HEK293T (cell line): ENCODE results near the gene SPTBN4.

Source experiments
- BHLHE40 ChIP-seq: fragments of 450-650 bp; IDR thresholded peaks from 2 replicates; pipeline ENCODE4 v1.6.1; 2016; ENCODE audit warnings: mild to moderate bottlenecking, moderate library complexity, borderline replicate concordance
- ELF4 ChIP-seq: fragments of 450-650 bp; IDR thresholded peaks from 2 replicates; pipeline ENCODE4 v1.6.1; 2017; ENCODE audit warnings: antibody characterized with exemption
- FOXK2 ChIP-seq: fragments of 450-650 bp; IDR thresholded peaks from 2 replicates; pipeline ENCODE4 v1.6.1; 2016; ENCODE audit warnings: mild to moderate bottlenecking
- FOXM1 ChIP-seq: fragments of 450-650 bp; IDR thresholded peaks from 2 replicates; pipeline ENCODE4 v1.6.1; 2017; ENCODE audit warnings: mild to moderate bottlenecking, borderline replicate concordance
- L3MBTL2 ChIP-seq: fragments of 450-650 bp; conservative IDR thresholded peaks from 2 replicates; pipeline ENCODE4 v1.6.1; 2016; ENCODE audit warnings: mild to moderate bottlenecking
- LEF1 ChIP-seq: fragments of 450-650 bp; IDR thresholded peaks from 2 replicates; pipeline ENCODE4 v1.6.1; 2017; ENCODE audit warnings: mild to moderate bottlenecking, borderline replicate concordance
- NFRKB ChIP-seq: fragments of 450-650 bp; IDR thresholded peaks from 2 replicates; pipeline ENCODE4 v1.6.1; 2016; ENCODE audit warnings: mild to moderate bottlenecking, moderate library complexity
- SP1 ChIP-seq: fragments of 450-650 bp; IDR thresholded peaks from 2 replicates; pipeline ENCODE4 v1.6.1; 2017
- TARDBP ChIP-seq: fragments of 450-650 bp; IDR thresholded peaks from 2 replicates; pipeline ENCODE4 v1.6.1; 2016
- ZNF384 ChIP-seq: fragments of 450-650 bp; IDR thresholded peaks from 2 replicates; pipeline ENCODE4 v1.6.1; 2016

DNA sequence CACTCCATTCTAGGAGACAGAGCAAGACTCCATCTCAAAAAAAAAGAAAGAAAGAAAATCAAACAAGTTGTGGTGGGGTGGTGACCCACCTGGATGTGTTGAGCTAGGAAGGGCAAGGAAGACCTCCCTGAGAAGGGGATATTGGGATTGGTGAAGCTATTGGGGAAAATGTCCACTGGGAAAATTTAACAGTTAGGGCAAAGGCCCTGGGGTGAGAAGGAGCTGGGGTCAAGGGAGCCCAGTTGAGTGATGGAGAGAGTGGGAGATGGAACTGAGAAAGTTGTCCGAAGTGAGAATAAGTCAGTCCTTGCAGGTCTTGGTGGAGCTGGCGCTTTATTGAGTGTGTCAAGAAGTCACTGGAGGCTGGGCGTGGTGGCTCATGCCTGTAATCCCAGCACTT is 28.5 kb upstream of the SPTBN4 start:
- no peak for TF ChIP-seq LEF1
- TF ChIP-seq ELF4 = no peak
- TF ChIP-seq BHLHE40 = no peak
- no peak for TF ChIP-seq FOXK2
- no peak for TF ChIP-seq ZNF384
- no peak for TF ChIP-seq FOXM1
- no peak for TF ChIP-seq NFRKB
- no peak for TF ChIP-seq TARDBP
- TF ChIP-seq SP1 = no peak
- TF ChIP-seq L3MBTL2 = no peak
